HL-60/S4 treated with retinoic acid at 250 ng/mL for 4 days and 3 days (cell line): Measurements from ENCODE around the gene SYMPK.

ENCODE experiments used
- in situ Hi-C: fragments of 300-500 bp; cut with MboI; formaldehyde crosslinking; loops from 2 replicates; pipeline ENCODE4 v1.7.0; 2022; ENCODE audit warnings: low sequenced_read_pairs

Gene SYMPK

GRCh38 chr19:45826934-45827333, 36.0 kb downstream of the SYMPK start:
- in situ Hi-C loops = no loop called here

- in situ Hi-C loops = no loop called here
Measured at GRCh38 chr19:45825917-45826893, 36.7 kb downstream of the SYMPK start.

DNA sequence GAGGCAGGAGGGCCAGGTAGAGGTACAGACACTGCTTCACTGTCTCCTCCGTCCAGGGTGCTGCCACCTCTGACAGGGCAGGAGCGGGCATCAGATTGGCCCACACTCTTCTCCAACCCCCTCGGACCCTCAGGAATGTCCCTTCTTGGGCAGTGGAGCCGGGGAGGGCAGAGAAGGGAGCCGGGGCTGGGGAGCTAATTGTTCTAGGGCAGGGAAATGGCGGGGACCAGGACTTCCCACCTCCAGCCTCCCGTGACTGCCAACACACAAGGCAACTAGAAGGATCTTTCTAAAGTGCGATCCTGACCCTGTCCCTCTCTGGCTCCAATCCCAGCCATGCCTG, 37.7 kb downstream of the SYMPK start:
- in situ Hi-C loops = no loop called here

GRCh38 chr19:45824531-45825262, 38.2 kb downstream of the SYMPK start:
- in situ Hi-C loops = no loop called here

GRCh38 chr19:45824041-45824471, 38.9 kb downstream of the SYMPK start:
- in situ Hi-C loops = no loop called here

DNA sequence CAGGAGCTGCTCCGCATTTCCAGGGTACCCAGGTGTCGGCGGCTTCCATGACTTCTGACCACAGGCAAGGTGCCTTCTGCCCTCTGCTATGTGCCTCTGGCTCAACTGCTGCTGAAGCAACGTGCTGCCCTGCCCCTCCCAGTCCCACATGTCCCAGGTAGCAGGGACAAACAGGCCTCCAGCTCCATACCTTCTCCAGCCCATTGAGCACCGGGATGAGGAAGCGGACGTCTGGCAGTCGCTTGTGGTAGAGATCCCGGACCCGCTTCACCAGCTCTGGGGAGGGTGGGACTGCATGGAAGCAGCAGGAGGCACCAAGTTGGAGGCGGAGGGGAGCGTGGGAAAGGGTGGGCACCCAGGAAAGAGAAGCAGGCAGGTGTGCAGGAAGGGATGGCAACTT, 39.8 kb downstream of the SYMPK start:
- in situ Hi-C loops = no loop called here

DNA sequence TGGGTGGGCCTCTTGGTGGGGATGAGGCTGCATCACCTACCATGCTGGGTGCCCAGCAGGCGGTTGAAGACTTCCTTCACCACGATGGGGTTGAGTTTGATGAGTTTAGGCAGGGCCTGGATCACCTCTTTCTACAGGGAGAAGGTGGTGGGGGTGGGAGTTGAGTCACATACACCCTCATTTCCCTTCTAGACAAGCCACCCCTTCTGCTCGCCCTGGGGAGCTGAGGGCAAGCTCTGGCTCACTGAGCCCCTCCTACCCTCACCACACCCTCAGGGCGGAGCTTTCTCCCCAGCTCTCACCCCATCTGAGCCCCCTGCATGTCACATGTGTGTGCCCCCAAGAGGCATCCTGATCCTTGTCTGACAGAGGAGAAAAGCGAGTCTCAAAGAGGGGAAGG, 40.2 kb downstream of the SYMPK start:
- in situ Hi-C loops = no loop called here

DNA sequence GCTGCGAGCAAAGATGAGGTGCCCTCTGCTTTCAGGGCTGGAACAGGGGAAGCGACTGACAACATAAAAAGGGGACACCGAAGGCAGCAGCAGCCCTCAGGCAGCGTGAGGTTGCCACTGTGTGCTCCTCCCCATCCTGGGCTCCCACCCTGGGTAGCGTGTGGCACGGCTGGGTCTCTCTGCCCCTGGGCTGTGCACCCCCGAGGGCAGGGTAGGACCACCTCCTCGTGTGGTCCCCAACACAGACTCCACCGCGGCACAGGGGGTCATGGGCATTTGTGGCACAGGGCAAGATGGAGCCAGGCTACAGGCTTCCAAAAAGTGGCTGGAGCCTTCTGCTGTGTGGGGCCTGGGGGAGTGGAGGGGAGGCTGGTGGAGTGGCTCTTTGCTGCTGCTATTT, 41.4 kb downstream of the SYMPK start:
- in situ Hi-C loops = no loop called here

DNA sequence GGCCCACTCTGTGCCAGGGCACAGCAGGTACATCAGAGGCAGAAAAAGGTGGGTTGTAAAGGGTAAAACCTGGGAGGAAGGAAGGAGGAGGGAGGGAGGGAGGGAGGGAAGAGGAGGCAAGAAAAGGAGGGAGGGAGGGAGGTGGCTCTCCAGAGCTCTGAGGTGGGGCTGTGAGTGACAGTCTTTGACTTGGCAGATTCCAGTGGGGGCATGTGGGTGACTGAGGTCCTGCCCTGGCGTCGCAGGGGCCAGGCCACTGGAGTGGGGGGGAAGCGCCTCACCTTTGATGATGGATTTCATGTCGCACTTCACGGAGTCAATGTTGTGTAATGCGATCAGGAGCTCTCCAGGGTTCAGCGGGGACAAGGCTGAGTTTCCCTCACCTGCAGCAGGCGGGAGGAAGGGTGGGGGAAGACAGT, 41.8 kb downstream of the SYMPK start:
- in situ Hi-C loops = no loop called here

DNA sequence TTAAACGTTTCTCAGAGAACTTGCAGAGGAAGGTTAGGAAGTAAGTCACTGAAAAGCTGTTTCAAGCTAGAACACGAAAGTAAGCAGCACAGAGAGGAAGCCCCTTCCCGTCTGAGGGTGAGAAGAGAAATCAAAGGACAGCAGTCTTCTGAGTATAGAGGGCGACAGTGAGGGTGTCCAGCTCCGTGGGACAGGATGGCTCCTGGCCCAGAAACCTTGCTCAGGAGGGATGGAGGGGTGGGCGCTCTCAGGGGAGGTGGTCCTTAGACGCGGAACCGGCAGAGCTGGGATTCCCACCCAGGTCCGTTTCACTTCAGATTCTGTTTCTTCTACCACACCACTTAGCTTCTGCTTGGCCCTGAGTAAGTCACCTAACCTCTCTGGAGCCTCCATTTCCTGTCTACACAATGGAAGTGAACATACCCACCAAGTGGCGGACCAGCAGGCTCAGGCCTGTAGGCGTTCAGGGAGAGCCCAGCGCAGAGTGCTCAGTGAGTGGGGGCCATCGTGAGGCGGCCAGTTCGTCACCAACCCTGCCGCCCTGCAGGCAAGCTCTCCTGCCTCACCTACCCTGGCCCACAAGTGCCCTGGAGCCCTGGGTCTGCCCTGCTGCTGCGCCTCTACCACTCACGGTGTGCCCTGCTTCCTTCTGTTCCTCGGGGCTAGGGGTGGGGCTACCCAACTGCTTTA, 42.4 kb downstream of the SYMPK start:
- in situ Hi-C loops = no loop called here

DNA sequence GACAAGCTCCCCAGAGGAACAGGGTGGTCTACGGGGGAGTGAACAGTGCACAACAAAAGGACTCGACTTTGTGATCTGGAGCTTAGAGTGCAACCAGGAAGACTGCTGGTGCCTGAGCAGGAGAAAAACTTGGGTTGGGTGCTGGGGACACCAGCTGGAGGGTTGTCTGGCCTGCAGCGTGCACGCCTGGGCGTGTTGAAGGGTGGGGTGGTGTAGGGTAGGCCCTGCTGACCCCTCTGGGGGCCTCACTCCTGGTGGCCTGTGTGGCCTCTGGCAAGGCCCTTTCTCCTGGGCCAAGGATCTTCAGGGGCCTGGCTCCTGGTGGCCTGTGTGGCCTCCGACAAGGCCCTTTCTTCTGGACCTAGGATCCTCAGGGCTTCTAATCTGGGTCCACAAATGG, 43.2 kb downstream of the SYMPK start:
- in situ Hi-C loops = no loop called here

DNA sequence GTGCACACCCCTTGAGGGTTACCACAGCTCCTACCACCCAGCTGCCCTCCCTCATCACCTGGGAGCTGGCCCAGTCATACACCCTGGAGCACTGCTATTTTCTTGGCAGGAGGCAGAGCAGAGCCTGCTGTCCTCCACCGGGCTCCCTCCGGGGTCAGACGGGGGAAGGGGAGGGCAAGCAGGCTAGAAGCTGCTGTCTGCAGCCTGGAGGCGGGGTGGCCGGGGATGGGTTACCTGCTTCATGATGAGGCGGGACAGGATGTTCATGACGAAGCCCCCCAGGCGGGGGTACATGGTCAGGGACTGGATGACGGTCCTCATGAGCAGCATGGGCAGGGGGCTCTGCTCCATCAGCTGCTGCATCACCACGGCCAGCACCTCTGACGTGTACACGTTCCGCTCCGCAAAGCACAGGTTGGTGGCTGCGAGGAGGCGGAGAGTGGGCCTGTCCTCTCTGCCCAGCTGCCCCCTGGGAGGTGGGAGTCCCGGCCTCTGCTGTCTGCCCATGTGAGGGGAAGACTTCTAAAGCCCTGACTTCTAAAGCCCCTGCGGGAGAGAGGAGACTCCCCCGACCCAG, 45.1 kb downstream of the SYMPK start:
- in situ Hi-C loops = no loop called here

GRCh38 chr19:45817010-45817724, 45.8 kb downstream of the SYMPK start:
- in situ Hi-C loops = no loop called here

GRCh38 chr19:45816236-45817009, 46.5 kb downstream of the SYMPK start:
- in situ Hi-C loops = no loop called here

- in situ Hi-C loops = no loop called here
Measured at GRCh38 chr19:45815481-45816216, 47.3 kb downstream of the SYMPK start.

DNA sequence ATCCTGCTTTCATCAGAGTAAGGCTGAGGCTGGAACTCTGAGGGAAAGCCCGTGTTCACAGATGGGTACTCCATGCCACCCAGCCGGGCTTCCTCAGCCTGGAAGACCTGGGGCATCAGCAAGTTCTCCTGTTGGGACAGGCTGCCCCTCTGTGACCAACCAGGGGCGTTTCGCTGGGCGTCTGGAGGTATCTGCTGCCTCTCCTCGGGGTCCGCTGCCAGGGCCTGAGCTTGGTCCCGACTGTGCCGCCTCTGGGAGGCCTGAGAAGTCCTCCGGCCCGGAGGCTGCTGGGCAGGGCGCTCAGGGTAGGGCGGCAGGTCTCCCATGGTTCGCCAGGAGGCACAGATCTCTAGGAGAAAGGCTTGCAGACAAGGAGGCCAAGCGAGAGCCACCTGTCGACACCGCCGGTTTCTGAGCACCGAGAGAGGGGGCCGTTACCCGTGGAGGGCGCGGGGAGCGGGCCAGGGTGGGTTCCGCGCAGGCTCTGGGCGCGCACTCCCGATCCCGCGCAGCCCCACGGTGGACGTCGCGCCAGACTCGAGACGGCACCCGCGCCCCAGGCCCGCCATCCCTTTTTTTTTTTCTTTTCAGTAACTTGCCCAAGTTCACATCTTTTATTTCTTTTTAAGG, 48.0 kb downstream of the SYMPK start, which contains the start of gene RSPH6A:
TSS of gene RSPH6A (minus strand) at position 458 of the 630 bp plus-strand sequence. CDS start at position 326, 132 bp downstream.
- in situ Hi-C loops = no loop called here

DNA sequence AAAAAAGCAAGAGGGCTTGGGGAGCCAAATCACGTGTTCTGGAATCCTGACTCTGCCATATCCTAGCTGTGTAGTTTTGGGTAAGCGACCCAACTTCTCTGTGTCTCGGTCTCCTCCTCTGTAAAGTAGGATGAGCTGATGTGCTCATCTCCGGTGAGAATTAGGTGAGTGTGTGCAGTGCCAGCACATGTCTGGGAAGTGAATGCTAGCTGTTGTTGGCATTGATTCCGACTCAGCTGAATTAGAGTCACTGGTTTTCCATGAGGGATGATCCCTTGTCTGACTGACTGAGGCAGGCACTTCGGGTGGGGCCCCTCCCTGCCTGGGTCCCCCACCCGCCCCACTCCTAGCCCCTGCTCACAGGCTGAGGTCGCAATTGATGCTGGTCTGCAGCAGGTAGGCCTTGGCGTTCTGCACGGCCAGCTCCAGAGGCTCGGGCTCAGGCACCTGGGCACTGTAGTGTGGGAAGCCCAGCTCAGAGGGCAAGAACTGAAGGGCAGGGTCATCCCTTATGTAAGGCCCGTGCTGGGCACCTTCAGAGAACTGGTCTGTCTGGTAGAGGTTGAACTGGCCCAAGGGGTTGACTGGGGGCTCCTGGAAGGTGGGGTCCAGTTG, 48.7 kb downstream of the SYMPK start:
- in situ Hi-C loops = no loop called here

- in situ Hi-C loops = no loop called here
Measured at GRCh38 chr19:45812297-45812696, 50.6 kb downstream of the SYMPK start.
